BLaER1 treated with 17β-estradiol and CSF1 and Interleukin-3, amounts not matched to agents 10 nM and 100 nM (cell line): Measurements from ENCODE around the gene USP16.
A peak's percentile ranks its signal among the peaks of the same experiment; 100 is the strongest.
"Not testable (repeated sequence)": the region's sequence is repeated elsewhere in the genome, so short reads cannot be mapped to it uniquely, and the experiment has no call there.

Source experiments
- H3K27ac ChIP-seq, 11 experiments: shearing (Covaris generic); formaldehyde crosslinking; 2 replicates each; pipeline ENCODE4 v1.8.1; 2022
- H3K27me3 ChIP-seq, 11 experiments: shearing (Covaris generic); formaldehyde crosslinking; 2 replicates each; pipeline ENCODE4 v1.8.1; 2022
- H3K36me3 ChIP-seq, 11 experiments: shearing (Covaris generic); formaldehyde crosslinking; 2 replicates each; pipeline ENCODE4 v1.8.1; 2022
- H3K4me1 ChIP-seq, 10 experiments: shearing (Covaris generic); formaldehyde crosslinking; 2 replicates each; pipeline ENCODE4 v1.8.1; 2022
- H3K4me2 ChIP-seq, 11 experiments: shearing (Covaris generic); formaldehyde crosslinking; 2 replicates each; pipeline ENCODE4 v1.8.1; 2022
- H3K4me3 ChIP-seq, 10 experiments: shearing (Covaris generic); formaldehyde crosslinking; 2 replicates each; pipeline ENCODE4 v1.8.1; 2022
- H3K9ac ChIP-seq, 11 experiments: shearing (Covaris generic); formaldehyde crosslinking; 2 replicates each; pipeline ENCODE4 v1.8.1; 2022
- H3K9me3 ChIP-seq, 11 experiments: shearing (Covaris generic); formaldehyde crosslinking; replicated peaks in 1 of 11; 2 replicates each; pipeline ENCODE4 v1.8.1; 2022
- H4K20me1 ChIP-seq, 11 experiments: shearing (Covaris generic); formaldehyde crosslinking; 2 replicates each; pipeline ENCODE4 v1.8.1; 2022
- Cebpa-rat ChIP-seq, 11 experiments: shearing (Covaris generic); IDR thresholded peaks; 2 replicates each; pipeline ENCODE4 v1.8.1; 2022

The USP16 gene

GRCh38 chr21:28993293-28993629 is 31.2 kb upstream of the USP16 start:
- TF ChIP-seq Cebpa-rat (IDR thresholded peaks at IDR 0.05) = no peak
- peaks cover 0 to 3% (median 0%) of the 10 kb centered on the region in 11 experiments; a peak in 4 of 22 replicates for H4K20me1 ChIP-seq
- no peaks in the 10 kb centered on the region for H3K27me3 ChIP-seq
- peak overlapping the region; percentile 48 to 87 (median 62); a peak in 19 of 22 replicates for H3K9ac ChIP-seq
- peak overlapping the region; percentile 38 to 89 (median 54); a peak in 19 of 20 replicates for H3K4me3 ChIP-seq
- H3K27ac ChIP-seq = peak overlapping the region; percentile 46 to 80 (median 77); a peak in 21 of 22 replicates
- no peaks in the 10 kb centered on the region for H3K9me3 ChIP-seq
- H3K4me1 ChIP-seq = peaks cover 20 to 35% (median 27%) of the 10 kb centered on the region in 10 experiments
- peaks cover 0 to 13% (median 5%) of the 10 kb centered on the region in 11 experiments; a peak in 7 of 22 replicates for H3K36me3 ChIP-seq
- H3K4me2 ChIP-seq = peak overlapping the region; percentile 64 to 87 (median 72)

GRCh38 chr21:29002442-29003144 is 21.9 kb upstream of the USP16 start:
- Histone ChIP-seq H3K4me2 (peak overlapping the region; percentile 77 to 97 (median 89)), H3K27me3 (no peaks in the 10 kb centered on the region), H3K27ac (peak overlapping the region; percentile 79 to 94 (median 87)), H3K9ac (peak overlapping the region; percentile 75 to 92 (median 86)), H3K4me1 (peaks cover 3 to 12% (median 10%) of the 10 kb centered on the region in 10 experiments; a peak in 18 of 20 replicates), H4K20me1 (no peaks in the 10 kb centered on the region), H3K9me3 (peaks cover 0 to 9% (median 0%) of the 10 kb centered on the region in 11 experiments; a peak in 4 of 22 replicates), H3K36me3 (peaks cover 0 to 13% (median 4%) of the 10 kb centered on the region in 11 experiments; a peak in 10 of 22 replicates), H3K4me3 (peak overlapping the region; percentile 50 to 74 (median 62))
- TF ChIP-seq Cebpa-rat (IDR thresholded peaks at IDR 0.05) = no peak

GRCh38 chr21:29005696-29006095 is 18.8 kb upstream of the USP16 start:
- TF ChIP-seq Cebpa-rat (IDR thresholded peaks at IDR 0.05) = no peak
- Histone ChIP-seq H3K27ac (no peak overlapping the region), H4K20me1 (no peaks in the 10 kb centered on the region), H3K4me3 (no peak overlapping the region), H3K27me3 (no peaks in the 10 kb centered on the region), H3K4me2 (no peak overlapping the region), H3K36me3 (peaks cover 0 to 26% (median 7%) of the 10 kb centered on the region in 11 experiments; a peak in 11 of 22 replicates), H3K4me1 (peaks cover 3 to 12% (median 10%) of the 10 kb centered on the region in 10 experiments; a peak in 18 of 20 replicates), H3K9ac (no peak overlapping the region), H3K9me3 (peaks cover 0 to 6% (median 0%) of the 10 kb centered on the region in 11 experiments; a peak in 6 of 22 replicates)

DNA sequence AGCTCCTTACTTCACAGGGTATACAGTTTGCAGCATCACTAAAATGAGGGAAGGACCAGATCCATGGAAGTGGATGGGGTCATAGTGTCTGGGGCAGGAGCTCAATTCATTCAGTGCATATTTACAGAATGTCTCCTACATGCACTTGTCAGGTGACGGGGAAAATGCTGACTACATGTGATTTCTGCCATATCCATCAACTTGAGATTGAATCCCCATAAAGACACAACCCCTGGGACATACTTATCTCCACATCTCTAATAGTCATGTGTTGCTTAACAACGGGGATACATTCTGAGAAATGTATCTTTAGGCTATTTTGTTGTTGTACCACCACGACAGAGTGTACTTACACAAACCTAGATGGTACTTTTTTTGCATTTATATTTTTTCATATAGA is 17.3 kb upstream of the USP16 start:
- Histone ChIP-seq H3K36me3 (peaks cover 0 to 26% (median 7%) of the 10 kb centered on the region in 11 experiments; a peak in 11 of 22 replicates), H3K9me3 (peaks cover 0 to 13% (median 0%) of the 10 kb centered on the region in 11 experiments; a peak in 8 of 22 replicates), H4K20me1 (no peaks in the 10 kb centered on the region), H3K27ac (no peak overlapping the region), H3K4me1 (peaks cover 3 to 12% (median 10%) of the 10 kb centered on the region in 10 experiments; a peak in 18 of 20 replicates), H3K9ac (no peak overlapping the region), H3K27me3 (no peaks in the 10 kb centered on the region), H3K4me2 (no peak overlapping the region), H3K4me3 (no peak overlapping the region)
- TF ChIP-seq Cebpa-rat (IDR thresholded peaks at IDR 0.05) = no peak

- no peak for TF ChIP-seq Cebpa-rat (IDR thresholded peaks at IDR 0.05)
- no peaks in the 10 kb centered on the region for H4K20me1 ChIP-seq
- H3K9ac ChIP-seq = no peak overlapping the region; a peak in 1 of 22 replicates
- H3K27me3 ChIP-seq = no peaks in the 10 kb centered on the region
- H3K4me3 ChIP-seq = no peak overlapping the region
- H3K27ac ChIP-seq = no peak overlapping the region
- no peak overlapping the region for H3K4me2 ChIP-seq
- H3K4me1 ChIP-seq = peaks cover 0 to 9% (median 6%) of the 10 kb centered on the region in 10 experiments; a peak in 16 of 20 replicates
- peaks cover 0 to 26% (median 7%) of the 10 kb centered on the region in 11 experiments; a peak in 11 of 22 replicates for H3K36me3 ChIP-seq
- peaks cover 0 to 13% (median 0%) of the 10 kb centered on the region in 11 experiments; a peak in 9 of 22 replicates for H3K9me3 ChIP-seq
Measured at GRCh38 chr21:29007810-29008209, 16.7 kb upstream of the USP16 start.

- Histone ChIP-seq H3K9me3 (peaks cover 0 to 15% (median 4%) of the 10 kb centered on the region in 11 experiments; a peak in 9 of 22 replicates), H4K20me1 (no peaks in the 10 kb centered on the region), H3K4me3 (no peak overlapping the region), H3K27ac (no peak overlapping the region), H3K27me3 (no peaks in the 10 kb centered on the region), H3K9ac (no peak overlapping the region; a peak in 1 of 22 replicates), H3K36me3 (peaks cover 0 to 26% (median 7%) of the 10 kb centered on the region in 11 experiments; a peak in 11 of 22 replicates), H3K4me1 (peaks cover 0 to 7% (median 3%) of the 10 kb centered on the region in 10 experiments; a peak in 16 of 20 replicates), H3K4me2 (no peak overlapping the region)
- TF ChIP-seq Cebpa-rat (IDR thresholded peaks at IDR 0.05) = no peak
Measured at GRCh38 chr21:29008367-29008766, 16.1 kb upstream of the USP16 start.

- not testable (repeated sequence) for H3K27me3 ChIP-seq, H3K4me3 ChIP-seq, H3K4me2 ChIP-seq, H3K9ac ChIP-seq, H3K4me1 ChIP-seq, H3K27ac ChIP-seq, H4K20me1 ChIP-seq
- H3K36me3 ChIP-seq = peaks cover 0 to 26% (median 7%) of the 10 kb centered on the region in 11 experiments; a peak in 11 of 22 replicates
- peaks cover 0 to 15% (median 4%) of the 10 kb centered on the region in 11 experiments; a peak in 9 of 22 replicates for H3K9me3 ChIP-seq
Measured at GRCh38 chr21:29011236-29011635, 13.2 kb upstream of the USP16 start.

- Histone ChIP-seq H3K9me3 (peaks cover 0 to 4% (median 0%) of the 10 kb centered on the region in 11 experiments; a peak in 2 of 22 replicates), H3K4me3 (peak overlapping the region in 7 of 10 experiments; percentile 63 to 83 (median 80); a peak in 10 of 20 replicates), H3K27ac (peak overlapping the region in 4 of 11 experiments; percentile 0 to 20 (median 12); a peak in 3 of 22 replicates), H3K36me3 (no peaks in the 10 kb centered on the region; a peak in 1 of 22 replicates), H3K4me2 (peak overlapping the region; percentile 84 to 96 (median 94)), H4K20me1 (no peaks in the 10 kb centered on the region), H3K27me3 (no peaks in the 10 kb centered on the region), H3K4me1 (peaks cover 16 to 30% (median 22%) of the 10 kb centered on the region in 10 experiments), H3K9ac (peak overlapping the region in 2 of 11 experiments; percentile 9 to 15; a peak in 1 of 22 replicates)
- no peak for TF ChIP-seq Cebpa-rat (IDR thresholded peaks at IDR 0.05)
Measured at GRCh38 chr21:29017639-29018237, 6.7 kb upstream of the USP16 start.

GRCh38 chr21:29018540-29018939 is 5.9 kb upstream of the USP16 start:
- Histone ChIP-seq H3K4me3 (peak overlapping the region; percentile 63 to 84 (median 80)), H4K20me1 (no peaks in the 10 kb centered on the region), H3K4me1 (peaks cover 17 to 30% (median 23%) of the 10 kb centered on the region in 10 experiments), H3K9ac (peak overlapping the region; percentile 72 to 87 (median 85)), H3K4me2 (peak overlapping the region; percentile 84 to 96 (median 94)), H3K9me3 (no peaks in the 10 kb centered on the region), H3K27me3 (no peaks in the 10 kb centered on the region), H3K36me3 (no peaks in the 10 kb centered on the region; a peak in 1 of 22 replicates), H3K27ac (peak overlapping the region; percentile 47 to 91 (median 86); a peak in 21 of 22 replicates)
- TF ChIP-seq Cebpa-rat (IDR thresholded peaks at IDR 0.05) = no peak
